Adrenal gland (tissue), 5 donors: Measurements from ENCODE around the gene MID1IP1.

Experiments used
- CTCF ChIP-seq, 6 experiments: fragments of 450-650 bp in 4 of 6; fragments of 200-600 bp in 2 of 6; sonication (generic) in 1 of 6; IDR thresholded peaks; 1 replicate in 5 of 6; 2 replicates in 1 of 6; pipeline versions ENCODE4 v1.5.1 to v1.8.0; 2016 to 2021; ENCODE audit warnings: antibody characterized with exemption in 6 of 6, mild to moderate bottlenecking in 2 of 6, moderate library complexity in 1 of 6
- POLR2A ChIP-seq, 2 donors: fragments of 450-650 bp; IDR thresholded peaks; one replicate each; pipeline ENCODE4 v1.6.1; 2017; ENCODE audit warnings: antibody characterized with exemption in 2 of 2, mild to moderate bottlenecking in 2 of 2, moderate library complexity in 1 of 2
- donor health status: DM: no; HTN: no; CAD: no.

- TF ChIP-seq CTCF (IDR thresholded peaks at IDR 0.05) = no peak
- no peak for TF ChIP-seq POLR2A (IDR thresholded peaks at IDR 0.05)
Observed at GRCh38 chrX:38799995-38800580, 1.2 kb upstream of the MID1IP1 start.
